PFSK-1 (cell line): ENCODE measurements around the gene ZNF37A.

ENCODE experiments used
- POLR2AphosphoS5 ChIP-seq: IDR thresholded peaks from 2 replicates; pipeline ENCODE4 v1.6.1; 2012; ENCODE audit warnings: low read depth, mild to moderate bottlenecking, control low read depth, low read length, moderate library complexity
- TAF1 ChIP-seq: IDR thresholded peaks from 2 replicates; pipeline ENCODE4 v1.6.1; 2012; ENCODE audit warnings: low read length, control low read depth, borderline replicate concordance; ENCODE audit not compliant: insufficient read depth

GRCh38 chr10:38072552-38072951 is 21.6 kb upstream of the ZNF37A start:
- TF ChIP-seq TAF1 (no peak), POLR2AphosphoS5 (no peak)
